Uterus (tissue), 4 donors: ENCODE data around the gene LIX1. TPM values are rescaled to one million over a fixed set of nuclear protein-coding genes. Genes with fewer than 3 reads are reported as not detected.
"Not testable (repeated sequence)": the region's sequence is repeated elsewhere in the genome, so short reads cannot be mapped to it uniquely, and the experiment has no call there.

Experiments used
- DNase-seq, 2 donors: peaks; one replicate each; pipeline ENCODE4 v3.0.0-alpha.2; 2019 to 2020
- H3K27ac ChIP-seq, 2 donors: fragments of 200-600 bp; sonication (generic); 1 replicate in 1 of 2; 2 replicates in 1 of 2; pipeline ENCODE4 v1.5.1; 2016 to 2018
- H3K27me3 ChIP-seq, 2 donors: fragments of 200-600 bp; sonication (generic); one replicate each; pipeline ENCODE4 v1.5.1; 2018 to 2019; ENCODE audit warnings: control low read depth in 1 of 2
- H3K36me3 ChIP-seq, 2 donors: fragments of 200-600 bp; sonication (generic); one replicate each; pipeline ENCODE4 v1.5.1; 2019; ENCODE audit warnings: control low read depth in 1 of 2
- H3K4me1 ChIP-seq, 2 donors: fragments of 200-600 bp; sonication (generic); one replicate each; pipeline ENCODE4 v1.5.1; 2018 to 2019; ENCODE audit warnings: control low read depth in 1 of 2
- H3K4me3 ChIP-seq, 2 donors: fragments of 200-600 bp; sonication (generic); 1 replicate in 1 of 2; 2 replicates in 1 of 2; pipeline ENCODE4 v1.5.1; 2018 to 2019; ENCODE audit warnings: mild to moderate bottlenecking in 1 of 2
- H3K9me3 ChIP-seq, 2 donors: fragments of 200-600 bp; sonication (generic); one replicate each; pipeline ENCODE4 v1.5.1; 2019; ENCODE audit warnings: control low read depth in 1 of 2
- POLR2A ChIP-seq, 2 donors: fragments of 450-650 bp; IDR thresholded peaks; one replicate each; pipeline ENCODE4 v1.6.1; 2016; ENCODE audit warnings: antibody characterized with exemption in 2 of 2, mild to moderate bottlenecking in 1 of 2, moderate library complexity in 1 of 2
- intact Hi-C: fragments of 100-400 bp; cut with DNase I; formaldehyde crosslinking; loops from one replicate; pipeline ENCODE4 v1.15.1; 2023; ENCODE audit warnings: low total_unique reads
- total RNA-seq, 4 donors: library from RNA; depleted of rRNA in 3 of 4; stranded (reverse); fragments of >200 nt in 3 of 4; gene quantifications; one replicate each; pipeline versions ENCODE4 v1.1.0 to v1.2.4, GENCODE V29; 2014 to 2023
- TF ChIP-seq, protein P1 (sequence below), 4 experiments: fragments of 200-600 bp in 2 of 4; fragments of 450-650 bp in 2 of 4; sonication (generic) in 2 of 4; IDR thresholded peaks; one replicate each; pipeline ENCODE4 v1.5.1; 2016 to 2019; ENCODE audit warnings: antibody characterized with exemption in 4 of 4, mild to moderate bottlenecking in 2 of 4, moderate library complexity in 1 of 4
- donor health status: DM: yes; HTN: yes; CAD: no.

LIX1 gene
- total RNA-seq, 4 donors from 2014 or later: 3.9 TPM; not detected in 3

DNA sequence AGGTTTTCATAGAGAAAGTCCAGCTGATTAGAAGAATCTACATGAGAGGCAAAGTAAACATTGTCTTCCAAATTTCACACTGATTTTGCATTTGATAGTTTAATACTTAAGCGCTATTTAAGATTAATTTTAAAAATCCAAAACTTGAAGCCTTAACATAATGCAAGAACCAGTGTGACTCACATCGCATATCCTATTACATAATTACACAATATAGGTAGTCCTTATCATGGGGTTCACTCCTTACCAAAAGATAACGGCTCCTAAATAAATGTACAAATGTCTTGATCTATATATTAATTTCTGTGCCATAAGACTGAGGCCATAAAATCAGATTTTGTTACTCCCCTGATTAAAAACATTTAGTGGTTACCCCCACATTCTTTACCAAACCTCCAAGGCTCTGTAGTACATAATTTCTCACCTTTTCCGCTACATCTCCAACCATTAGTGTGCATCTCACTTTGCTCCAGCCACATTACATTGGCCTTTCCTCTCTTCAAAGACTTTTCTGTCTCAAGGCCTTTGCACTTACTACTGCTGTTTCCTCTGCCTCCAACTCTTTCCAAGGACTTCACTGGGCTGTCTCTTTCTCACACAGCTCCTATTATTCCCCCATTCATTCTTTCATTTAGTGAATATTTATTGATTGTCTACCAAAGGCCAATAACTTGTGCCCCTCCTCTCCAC, 39.6 kb upstream of the LIX1 start:
- no peak for TF ChIP-seq POLR2A (IDR thresholded peaks at IDR 0.05)
- TF ChIP-seq, protein P1, sequence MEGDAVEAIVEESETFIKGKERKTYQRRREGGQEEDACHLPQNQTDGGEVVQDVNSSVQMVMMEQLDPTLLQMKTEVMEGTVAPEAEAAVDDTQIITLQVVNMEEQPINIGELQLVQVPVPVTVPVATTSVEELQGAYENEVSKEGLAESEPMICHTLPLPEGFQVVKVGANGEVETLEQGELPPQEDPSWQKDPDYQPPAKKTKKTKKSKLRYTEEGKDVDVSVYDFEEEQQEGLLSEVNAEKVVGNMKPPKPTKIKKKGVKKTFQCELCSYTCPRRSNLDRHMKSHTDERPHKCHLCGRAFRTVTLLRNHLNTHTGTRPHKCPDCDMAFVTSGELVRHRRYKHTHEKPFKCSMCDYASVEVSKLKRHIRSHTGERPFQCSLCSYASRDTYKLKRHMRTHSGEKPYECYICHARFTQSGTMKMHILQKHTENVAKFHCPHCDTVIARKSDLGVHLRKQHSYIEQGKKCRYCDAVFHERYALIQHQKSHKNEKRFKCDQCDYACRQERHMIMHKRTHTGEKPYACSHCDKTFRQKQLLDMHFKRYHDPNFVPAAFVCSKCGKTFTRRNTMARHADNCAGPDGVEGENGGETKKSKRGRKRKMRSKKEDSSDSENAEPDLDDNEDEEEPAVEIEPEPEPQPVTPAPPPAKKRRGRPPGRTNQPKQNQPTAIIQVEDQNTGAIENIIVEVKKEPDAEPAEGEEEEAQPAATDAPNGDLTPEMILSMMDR (IDR thresholded peaks at IDR 0.05): no peak

DNA sequence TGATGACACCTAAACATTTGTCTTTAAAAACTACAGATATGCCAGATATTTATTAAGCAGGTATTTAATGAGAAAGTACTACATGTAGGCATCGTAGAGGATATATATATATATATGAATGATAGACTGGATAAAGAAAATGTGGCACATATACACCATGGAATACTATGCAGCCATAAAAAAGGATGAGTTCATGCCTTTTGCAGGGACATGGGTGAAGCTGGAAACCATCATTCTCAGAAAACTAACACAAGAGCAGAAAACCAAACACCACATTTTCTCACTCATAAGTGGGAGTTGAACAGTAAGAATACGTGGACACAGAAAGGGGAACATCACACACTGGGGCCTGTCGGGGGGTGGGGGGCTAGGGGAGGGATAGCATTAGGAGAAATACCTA, 37.0 kb upstream of the LIX1 start:
- DNase-seq, H3K4me1 ChIP-seq, H3K36me3 ChIP-seq, H3K27ac ChIP-seq, intact Hi-C loops, H3K27me3 ChIP-seq, H3K4me3 ChIP-seq, H3K9me3 ChIP-seq: not testable (repeated sequence)

More for the DNA sequence above, 39.6 kb upstream of the LIX1 start:
- intact Hi-C loops: no loop called here
- Histone ChIP-seq H3K4me1 (no peaks in the 10 kb centered on the region), H3K27ac (peak overlapping the region in 1 of 2 donors; percentile 85), H3K27me3 (no peaks in the 10 kb centered on the region), H3K4me3 (peak overlapping the region; percentile 76 to 86), H3K9me3 (no peaks in the 10 kb centered on the region), H3K36me3 (no peaks in the 10 kb centered on the region)
- no peak for DNase-seq

DNA sequence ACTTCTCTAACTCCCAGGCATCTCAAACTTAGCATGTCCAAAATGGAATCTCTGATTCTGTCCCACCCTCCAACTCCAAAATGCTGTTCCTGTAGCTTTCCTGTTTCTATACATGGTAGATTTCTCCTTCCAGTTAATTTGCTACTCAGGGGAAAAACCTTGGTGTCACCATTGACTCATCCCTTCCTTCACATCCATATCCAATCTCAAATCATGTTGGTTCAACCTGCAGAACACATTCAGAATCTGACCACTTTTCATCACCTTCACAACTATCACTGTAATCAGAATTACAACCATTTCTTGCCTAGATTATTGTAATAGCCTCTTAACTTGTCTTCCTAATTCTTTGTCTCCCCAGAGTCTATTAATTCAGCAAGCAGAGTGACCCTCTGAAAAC, 29.8 kb upstream of the LIX1 start:
- no peaks in the 10 kb centered on the region for H3K36me3 ChIP-seq
- no peaks in the 10 kb centered on the region for H3K9me3 ChIP-seq
- no peak overlapping the region for H3K27ac ChIP-seq
- no peak for TF ChIP-seq POLR2A (IDR thresholded peaks at IDR 0.05)
- TF ChIP-seq, protein P1 (IDR thresholded peaks at IDR 0.05): no peak
- H3K4me1 ChIP-seq: no peaks in the 10 kb centered on the region
- H3K27me3 ChIP-seq: no peaks in the 10 kb centered on the region
- H3K4me3 ChIP-seq: no peak overlapping the region
- DNase-seq: no peak
- intact Hi-C loops: no loop called here

DNA sequence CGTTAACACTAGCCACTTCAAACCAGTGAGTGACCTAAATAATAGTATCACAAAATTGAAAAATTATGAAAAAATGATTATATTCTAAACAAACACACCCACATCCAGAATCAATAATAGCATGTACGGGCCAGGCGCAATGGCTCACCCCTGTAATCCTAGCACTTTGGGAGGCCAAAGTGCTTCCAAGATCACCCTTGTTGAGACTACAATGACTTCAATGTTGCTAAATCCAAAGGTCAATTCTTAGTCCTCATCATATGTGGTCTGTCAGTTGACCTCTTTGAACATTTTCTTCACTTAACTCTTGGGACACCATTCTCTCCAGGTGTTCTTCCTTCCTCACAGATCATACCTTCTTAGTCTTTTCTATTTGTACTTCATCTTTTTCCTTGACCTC, 29.3 kb upstream of the LIX1 start:
- H3K4me3 ChIP-seq: no peak overlapping the region
- DNase-seq: no peak
- intact Hi-C loops: no loop called here
- no peaks in the 10 kb centered on the region for H3K36me3 ChIP-seq
- H3K9me3 ChIP-seq: no peaks in the 10 kb centered on the region
- TF ChIP-seq, protein P1 (IDR thresholded peaks at IDR 0.05): no peak
- no peak for TF ChIP-seq POLR2A (IDR thresholded peaks at IDR 0.05)
- H3K27ac ChIP-seq: no peak overlapping the region
- no peaks in the 10 kb centered on the region for H3K27me3 ChIP-seq
- no peaks in the 10 kb centered on the region for H3K4me1 ChIP-seq

DNA sequence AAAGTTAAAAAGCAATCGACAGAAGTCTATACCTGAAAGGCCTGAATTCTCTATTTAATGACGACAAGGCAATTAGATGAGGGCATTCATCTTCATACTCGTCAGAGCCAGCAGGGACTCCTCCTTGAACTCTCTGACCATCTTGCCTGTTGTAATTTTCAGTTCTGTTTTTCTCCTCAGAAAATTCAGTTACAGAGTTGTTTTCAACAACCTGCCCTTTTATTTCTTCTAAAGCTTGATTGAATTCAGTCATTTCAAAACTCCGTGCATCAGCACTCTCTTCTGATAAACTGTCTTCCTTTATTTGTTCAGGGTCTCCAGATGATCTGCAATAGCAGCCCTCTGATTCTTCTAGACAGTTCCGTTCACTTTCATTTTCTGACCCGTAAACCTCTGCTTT, 25.0 kb upstream of the LIX1 start:
- TF ChIP-seq, protein P1 (IDR thresholded peaks at IDR 0.05): no peak
- TF ChIP-seq POLR2A (IDR thresholded peaks at IDR 0.05): no peak
- H3K4me1 ChIP-seq: no peaks in the 10 kb centered on the region
- H3K36me3 ChIP-seq: no peaks in the 10 kb centered on the region
- no peak overlapping the region for H3K27ac ChIP-seq
- no peak for DNase-seq
- no peaks in the 10 kb centered on the region for H3K9me3 ChIP-seq
- intact Hi-C loops: no loop called here
- H3K27me3 ChIP-seq: no peaks in the 10 kb centered on the region
- H3K4me3 ChIP-seq: no peak overlapping the region

DNA sequence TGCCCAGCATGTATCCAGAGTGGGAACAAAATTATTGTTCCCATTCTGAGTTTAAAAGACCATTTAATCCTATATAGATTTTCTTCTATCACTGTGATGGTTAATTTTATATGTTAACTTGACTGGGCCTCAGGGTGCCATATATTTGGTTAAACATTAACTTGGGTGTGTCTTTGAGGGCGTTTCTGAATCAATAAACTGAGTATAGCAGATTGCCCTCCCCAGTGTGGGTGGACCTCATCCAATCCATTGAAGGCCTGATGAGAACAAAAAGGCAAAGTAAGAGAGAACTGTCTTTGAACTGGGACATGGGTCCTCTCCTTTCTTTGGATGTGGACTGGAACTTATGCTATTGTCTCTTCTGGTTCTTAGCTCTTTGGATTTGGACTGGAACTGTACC, 23.3 kb upstream of the LIX1 start:
- TF ChIP-seq, protein P1 (IDR thresholded peaks at IDR 0.05): no peak
- no peak for TF ChIP-seq POLR2A (IDR thresholded peaks at IDR 0.05)
- no peak for DNase-seq
- Histone ChIP-seq H3K9me3 (no peaks in the 10 kb centered on the region), H3K4me1 (no peaks in the 10 kb centered on the region), H3K4me3 (no peak overlapping the region), H3K36me3 (no peaks in the 10 kb centered on the region), H3K27me3 (no peaks in the 10 kb centered on the region), H3K27ac (no peak overlapping the region)
- intact Hi-C loops: no loop called here
